Right atrium auricular region (tissue), 2 donors: ENCODE results near the gene POU4F1. TPM values are rescaled to one million over a fixed set of nuclear protein-coding genes. Genes with fewer than 3 reads are reported as not detected.

Experiments
- DNase-seq: peaks from one replicate; pipeline ENCODE4 v3.0.0-alpha.2; 2019; ENCODE audit warnings: low spot score
- H3K27ac ChIP-seq, 2 donors: fragments of 200-600 bp; sonication (generic); 1 replicate in 1 of 2; 2 replicates in 1 of 2; pipeline ENCODE4 v1.5.1; 2016 to 2019
- H3K27me3 ChIP-seq, 2 donors: fragments of 200-600 bp; sonication (generic); one replicate each; pipeline versions ENCODE4 v1.5.1 to v1.6.0; 2017 to 2019
- H3K36me3 ChIP-seq: fragments of 200-600 bp; sonication (generic); one replicate; pipeline ENCODE4 v1.5.1; 2016
- H3K4me1 ChIP-seq, 2 donors: fragments of 200-600 bp; sonication (generic); one replicate each; pipeline versions ENCODE4 v1.5.1 to v1.6.0; 2017 to 2019
- H3K4me3 ChIP-seq, 2 donors: fragments of 200-600 bp; sonication (generic); 1 replicate in 1 of 2; 2 replicates in 1 of 2; pipeline ENCODE4 v1.5.1; 2017 to 2019; ENCODE audit warnings: mild to moderate bottlenecking in 1 of 2, moderate library complexity in 1 of 2
- H3K9me3 ChIP-seq, 2 donors: fragments of 200-600 bp; sonication (generic); one replicate each; pipeline ENCODE4 v1.5.1; 2019
- total RNA-seq, 2 donors: library from RNA; depleted of rRNA; stranded (reverse); fragments of >200 nt; gene quantifications; one replicate each; pipeline ENCODE4 v1.1.0, GENCODE V29; 2016
- TF ChIP-seq, protein P1 (sequence below), 2 donors: fragments of 200-600 bp; sonication (generic); IDR thresholded peaks; one replicate each; pipeline ENCODE4 v1.5.1; 2019; ENCODE audit warnings: antibody characterized with exemption in 2 of 2

Gene POU4F1
- total RNA-seq, 2 donors from 2014 or later = not detected

DNA sequence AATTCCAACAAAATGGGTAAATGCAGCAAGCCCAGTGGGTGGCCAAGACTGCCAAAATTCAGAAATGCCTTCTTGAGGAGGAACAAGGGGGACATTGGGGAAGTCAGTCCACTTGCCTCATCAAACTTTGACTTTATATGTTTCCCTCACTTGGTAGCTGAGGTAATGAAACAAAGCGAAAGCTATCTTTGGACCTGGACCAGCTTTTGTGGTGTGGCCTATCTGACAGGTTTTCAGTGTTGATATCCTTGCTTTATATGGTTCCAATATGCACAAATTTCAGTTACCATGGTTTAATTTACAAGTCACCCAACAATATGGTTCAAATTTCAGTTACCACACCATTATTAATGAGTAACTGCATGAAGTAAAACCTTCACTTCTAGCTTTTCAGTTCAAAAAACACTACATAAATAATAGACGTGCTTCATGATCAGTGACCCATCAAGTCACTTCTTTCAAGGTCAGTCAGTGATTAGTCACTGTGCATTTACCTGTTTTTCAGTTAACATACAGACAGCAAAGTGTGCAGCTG is 17.7 kb upstream of the POU4F1 start:
- no peaks in the 10 kb centered on the region for H3K9me3 ChIP-seq
- no peaks in the 10 kb centered on the region for H3K4me1 ChIP-seq
- no peak overlapping the region for H3K27ac ChIP-seq
- H3K4me3 ChIP-seq = no peak overlapping the region
- DNase-seq = no peak
- H3K27me3 ChIP-seq = no peaks in the 10 kb centered on the region
- TF ChIP-seq, protein P1, sequence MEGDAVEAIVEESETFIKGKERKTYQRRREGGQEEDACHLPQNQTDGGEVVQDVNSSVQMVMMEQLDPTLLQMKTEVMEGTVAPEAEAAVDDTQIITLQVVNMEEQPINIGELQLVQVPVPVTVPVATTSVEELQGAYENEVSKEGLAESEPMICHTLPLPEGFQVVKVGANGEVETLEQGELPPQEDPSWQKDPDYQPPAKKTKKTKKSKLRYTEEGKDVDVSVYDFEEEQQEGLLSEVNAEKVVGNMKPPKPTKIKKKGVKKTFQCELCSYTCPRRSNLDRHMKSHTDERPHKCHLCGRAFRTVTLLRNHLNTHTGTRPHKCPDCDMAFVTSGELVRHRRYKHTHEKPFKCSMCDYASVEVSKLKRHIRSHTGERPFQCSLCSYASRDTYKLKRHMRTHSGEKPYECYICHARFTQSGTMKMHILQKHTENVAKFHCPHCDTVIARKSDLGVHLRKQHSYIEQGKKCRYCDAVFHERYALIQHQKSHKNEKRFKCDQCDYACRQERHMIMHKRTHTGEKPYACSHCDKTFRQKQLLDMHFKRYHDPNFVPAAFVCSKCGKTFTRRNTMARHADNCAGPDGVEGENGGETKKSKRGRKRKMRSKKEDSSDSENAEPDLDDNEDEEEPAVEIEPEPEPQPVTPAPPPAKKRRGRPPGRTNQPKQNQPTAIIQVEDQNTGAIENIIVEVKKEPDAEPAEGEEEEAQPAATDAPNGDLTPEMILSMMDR (IDR thresholded peaks at IDR 0.05) = no peak
- peaks cover 13% of the 10 kb centered on the region for H3K36me3 ChIP-seq

DNA sequence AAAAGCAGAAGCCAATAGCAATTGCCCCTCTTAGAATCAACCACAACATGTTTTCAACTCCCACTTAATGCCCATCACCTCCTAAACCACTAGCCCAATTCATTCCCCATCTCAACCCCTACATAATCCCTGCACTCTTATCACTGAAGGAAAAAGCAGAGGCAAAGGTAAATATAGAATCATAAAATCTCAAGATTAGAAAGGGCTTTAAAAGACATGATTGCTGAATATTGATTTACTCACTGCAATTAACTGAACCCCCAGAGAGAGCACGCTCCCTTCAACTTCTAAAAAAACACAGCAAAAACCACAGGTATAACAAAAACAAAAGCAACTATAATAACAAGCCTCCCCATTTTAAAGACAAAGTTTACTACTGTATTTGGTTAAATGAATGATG is 15.1 kb upstream of the POU4F1 start:
- no peak for DNase-seq
- TF ChIP-seq, protein P1 (IDR thresholded peaks at IDR 0.05) = no peak
- Histone ChIP-seq H3K36me3 (peaks cover 20% of the 10 kb centered on the region), H3K9me3 (no peaks in the 10 kb centered on the region), H3K27ac (no peak overlapping the region), H3K4me1 (no peaks in the 10 kb centered on the region), H3K27me3 (no peaks in the 10 kb centered on the region), H3K4me3 (no peak overlapping the region)

DNA sequence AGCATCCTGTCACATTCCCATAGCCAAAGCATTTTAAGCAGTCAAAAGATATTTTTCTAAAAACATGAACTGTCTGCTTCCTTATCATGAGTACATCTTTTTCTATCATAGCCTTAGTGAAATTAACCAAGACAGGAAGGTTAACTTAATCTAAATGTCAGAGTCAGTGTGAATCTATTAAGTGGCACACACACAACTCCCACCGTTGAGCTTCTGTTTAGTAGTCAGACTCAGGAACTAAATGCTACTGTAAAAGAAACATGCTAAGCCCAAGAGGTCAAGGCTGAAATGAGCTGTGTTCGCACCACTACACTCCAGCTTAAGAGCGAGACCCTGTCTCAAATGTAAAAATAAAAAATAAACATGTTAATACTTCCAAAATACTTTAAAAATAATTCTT is 7.7 kb upstream of the POU4F1 start:
- H3K4me1 ChIP-seq = peaks cover 0 to 32% of the 10 kb centered on the region in 2 donors
- TF ChIP-seq, protein P1 (IDR thresholded peaks at IDR 0.05) = no peak
- peaks cover 34 to 37% of the 10 kb centered on the region in 2 donors for H3K27me3 ChIP-seq
- no peak overlapping the region for H3K4me3 ChIP-seq
- H3K27ac ChIP-seq = no peak overlapping the region
- H3K9me3 ChIP-seq = no peaks in the 10 kb centered on the region
- no peak for DNase-seq
- H3K36me3 ChIP-seq = peaks cover 7% of the 10 kb centered on the region

DNA sequence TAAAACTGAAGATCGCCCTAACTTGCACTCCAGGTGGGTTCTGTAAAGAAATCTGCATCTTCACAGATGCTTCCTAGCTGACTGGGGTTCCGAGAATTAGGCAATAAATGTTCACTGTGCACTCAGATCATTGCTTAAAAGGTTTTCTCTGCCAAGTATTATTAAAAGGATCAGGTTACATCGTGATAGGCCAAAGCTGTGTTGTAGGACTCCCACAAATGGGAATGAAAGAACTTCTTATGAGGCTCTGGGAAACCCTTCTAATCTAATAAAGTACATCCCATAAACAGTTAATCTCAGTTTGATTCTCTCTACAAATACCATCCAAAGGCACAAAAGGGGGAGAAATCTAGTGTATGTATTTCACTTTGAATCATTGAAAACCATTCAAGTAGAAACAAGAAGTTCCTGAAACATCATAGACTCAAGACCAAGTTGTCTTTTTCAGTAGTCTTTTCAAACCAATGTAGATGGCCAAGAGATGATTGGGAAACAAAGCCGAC is 7.1 kb upstream of the POU4F1 start:
- TF ChIP-seq, protein P1 (IDR thresholded peaks at IDR 0.05) = no peak
- Histone ChIP-seq H3K4me1 (peaks cover 0 to 32% of the 10 kb centered on the region in 2 donors), H3K4me3 (no peak overlapping the region), H3K36me3 (peaks cover under 1% of the 10 kb centered on the region), H3K9me3 (no peaks in the 10 kb centered on the region), H3K27me3 (peaks cover 39 to 43% of the 10 kb centered on the region in 2 donors), H3K27ac (no peak overlapping the region)
- DNase-seq = no peak

DNA sequence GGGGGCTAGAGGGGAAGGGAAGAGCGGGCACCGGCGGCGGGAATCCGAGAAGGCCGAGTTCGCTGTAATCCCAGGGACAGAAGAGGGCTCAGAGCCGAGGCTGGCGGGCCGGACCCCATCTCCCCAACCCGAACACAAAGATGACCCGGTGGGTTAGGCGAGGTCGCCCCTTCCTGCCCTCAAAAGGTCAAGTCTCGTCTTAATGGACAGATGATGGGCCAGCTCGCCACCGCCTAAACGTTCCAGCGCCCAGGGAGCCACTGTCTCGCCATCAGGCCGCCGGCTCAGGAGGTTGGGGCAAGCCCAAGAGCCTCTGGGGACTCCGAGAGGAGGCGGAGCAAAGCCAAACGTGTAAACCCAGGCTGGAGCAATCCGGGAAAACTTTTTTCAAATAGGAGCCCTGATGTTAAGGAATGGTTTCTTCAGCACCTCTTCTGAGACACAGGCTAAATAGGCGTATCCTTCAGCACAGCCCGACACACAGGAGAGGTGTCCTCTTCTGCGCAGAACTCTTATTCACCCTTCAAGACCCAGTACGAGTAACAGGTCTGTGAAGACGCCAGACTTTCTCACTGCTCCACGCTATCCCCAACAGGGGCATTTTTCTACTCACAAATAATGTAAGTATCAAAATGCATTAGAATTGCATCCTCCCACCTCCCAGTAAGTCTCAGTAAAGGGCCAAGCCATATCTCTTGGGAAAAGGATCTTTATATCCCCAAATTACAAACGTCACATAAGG is 6.3 kb upstream of the POU4F1 start:
- Histone ChIP-seq H3K36me3 (no peaks in the 10 kb centered on the region), H3K27me3 (peaks cover 46 to 51% of the 10 kb centered on the region in 2 donors), H3K4me3 (peak overlapping the region; percentile 25 to 53), H3K27ac (no peak overlapping the region), H3K9me3 (no peaks in the 10 kb centered on the region), H3K4me1 (peaks cover 0 to 32% of the 10 kb centered on the region in 2 donors)
- DNase-seq = no peak
- TF ChIP-seq, protein P1 (IDR thresholded peaks at IDR 0.05) = no peak
